ENCODE measurements around the gene KRT13. TPM values are rescaled to one million over a fixed set of nuclear protein-coding genes. Genes with fewer than 3 reads are reported as not detected.

KRT13 gene
- polyA plus RNA-seq, 1 donor (not counting 4 experiments of a cell fraction or from before 2014, with no cell fraction given): 24.0 TPM

DNA sequence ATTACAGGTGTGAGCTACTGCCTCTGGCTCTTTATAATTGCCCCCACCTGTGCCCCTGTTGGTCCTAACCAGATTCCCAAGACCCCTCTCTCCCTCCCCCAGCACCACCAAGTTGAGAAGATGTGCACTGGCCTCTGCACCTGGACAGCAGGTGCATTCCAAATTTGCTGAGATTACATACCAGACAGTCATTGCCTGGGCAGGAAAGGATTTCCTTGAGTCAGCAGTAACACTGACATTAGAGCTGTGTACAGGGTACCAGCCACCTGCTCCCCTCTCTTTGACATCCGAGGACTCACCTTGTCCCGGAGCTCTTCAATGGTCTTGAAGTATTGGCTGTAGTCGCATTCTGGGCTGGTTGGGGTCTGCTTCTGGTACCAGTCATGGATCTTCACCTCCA, 12.6 kb upstream of the KRT13 start:
- Histone ChIP-seq H3K4me2 (ENCODE audit: control insufficient read depth, extremely low read depth, insufficient read depth, low read depth, low read length) (peak overlapping the region; percentile 78), H3K79me2 (ENCODE audit: control insufficient read depth, insufficient read depth, low read length) (no peaks in the 10 kb centered on the region), H4K20me1 (ENCODE audit: control insufficient read depth, extremely low read depth, insufficient read depth, low read length) (no peaks in the 10 kb centered on the region), H3K9me1 (ENCODE audit: control insufficient read depth, extremely low read depth, insufficient read depth, low read length) (no peaks in the 10 kb centered on the region), H3K36me3 (ENCODE audit: control insufficient read depth in 2 of 2, extremely low read depth in 1 of 2, insufficient read depth in 2 of 2, low read length in 2 of 2) (peaks cover 0 to 13% of the 10 kb centered on the region in 2 experiments), H3K27me3 (ENCODE audit: control insufficient read depth, extremely low read depth, insufficient read depth, low read length) (peaks cover 4% of the 10 kb centered on the region), H3K4me3 (ENCODE audit: control insufficient read depth in 2 of 3, extremely low read depth in 1 of 3, insufficient read depth in 2 of 3, low read depth in 1 of 3, low read length in 3 of 3) (peak overlapping the region in 2 of 3 experiments; percentile 33 to 58), H3K9me3 (ENCODE audit: control insufficient read depth, low read depth, low read length) (no peaks in the 10 kb centered on the region), H2AFZ (ENCODE audit: control insufficient read depth, low read length) (no peak overlapping the region), H3K4me1 (ENCODE audit: control insufficient read depth, extremely low read depth, insufficient read depth, low read length) (peaks cover 80% of the 10 kb centered on the region), H3K9ac (ENCODE audit: control insufficient read depth, extremely low read depth, insufficient read depth, low read length) (no peak overlapping the region), H3K27ac (ENCODE audit: control insufficient read depth, insufficient read depth, low read length) (no peak overlapping the region)
- no peak for TF ChIP-seq EZH2 (IDR thresholded peaks at IDR 0.05; ENCODE audit: low read length)
- TF ChIP-seq, protein P1, sequence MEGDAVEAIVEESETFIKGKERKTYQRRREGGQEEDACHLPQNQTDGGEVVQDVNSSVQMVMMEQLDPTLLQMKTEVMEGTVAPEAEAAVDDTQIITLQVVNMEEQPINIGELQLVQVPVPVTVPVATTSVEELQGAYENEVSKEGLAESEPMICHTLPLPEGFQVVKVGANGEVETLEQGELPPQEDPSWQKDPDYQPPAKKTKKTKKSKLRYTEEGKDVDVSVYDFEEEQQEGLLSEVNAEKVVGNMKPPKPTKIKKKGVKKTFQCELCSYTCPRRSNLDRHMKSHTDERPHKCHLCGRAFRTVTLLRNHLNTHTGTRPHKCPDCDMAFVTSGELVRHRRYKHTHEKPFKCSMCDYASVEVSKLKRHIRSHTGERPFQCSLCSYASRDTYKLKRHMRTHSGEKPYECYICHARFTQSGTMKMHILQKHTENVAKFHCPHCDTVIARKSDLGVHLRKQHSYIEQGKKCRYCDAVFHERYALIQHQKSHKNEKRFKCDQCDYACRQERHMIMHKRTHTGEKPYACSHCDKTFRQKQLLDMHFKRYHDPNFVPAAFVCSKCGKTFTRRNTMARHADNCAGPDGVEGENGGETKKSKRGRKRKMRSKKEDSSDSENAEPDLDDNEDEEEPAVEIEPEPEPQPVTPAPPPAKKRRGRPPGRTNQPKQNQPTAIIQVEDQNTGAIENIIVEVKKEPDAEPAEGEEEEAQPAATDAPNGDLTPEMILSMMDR (optimal IDR thresholded peaks at IDR 0.05 in 1 of 3, IDR thresholded peaks at IDR 0.05 in 1 of 3, conservative IDR thresholded peaks at IDR 0.05 in 1 of 3; ENCODE audit: extremely low read depth in 1 of 3, insufficient read depth in 2 of 3, low read length in 3 of 3): no peak
- FAIRE-seq: peak; percentile 62
- dilution Hi-C loops (cut with MboI; ENCODE audit: extremely low pct_ligation_motif_present, low sequenced_read_pairs): no loop called here
- no peak for DNase-seq (ENCODE audit: low read depth, low spot score)

DNA sequence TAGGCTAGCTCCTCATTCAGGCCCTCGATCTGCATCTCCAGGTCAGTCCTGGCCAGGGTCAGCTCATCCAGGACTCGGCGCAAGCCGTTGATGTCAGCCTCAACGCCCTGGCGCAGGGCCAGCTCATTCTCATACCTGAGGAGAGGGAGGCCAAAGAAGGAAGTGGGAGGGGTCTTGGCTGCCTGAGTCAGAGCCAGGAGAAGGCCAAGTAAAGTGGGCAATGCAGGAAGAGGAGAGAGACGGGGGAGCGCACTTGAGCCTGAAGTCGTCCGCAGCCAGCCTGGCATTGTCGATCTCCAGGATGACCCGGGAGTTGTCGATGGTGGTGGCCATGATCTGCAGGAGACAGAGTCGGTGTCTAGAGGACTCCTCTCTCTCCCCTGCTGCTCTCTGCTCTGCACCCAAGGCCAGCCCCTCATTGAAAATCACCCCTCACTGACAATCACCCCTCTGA, 11.4 kb upstream of the KRT13 start:
- no peaks in the 10 kb centered on the region for H3K79me2 ChIP-seq (ENCODE audit: control insufficient read depth, insufficient read depth, low read length)
- peak overlapping the region; percentile 78 for H3K4me2 ChIP-seq (ENCODE audit: control insufficient read depth, extremely low read depth, insufficient read depth, low read depth, low read length)
- H3K36me3 ChIP-seq (ENCODE audit: control insufficient read depth in 2 of 2, extremely low read depth in 1 of 2, insufficient read depth in 2 of 2, low read length in 2 of 2): peaks cover 0 to 13% of the 10 kb centered on the region in 2 experiments
- H3K4me3 ChIP-seq (ENCODE audit: control insufficient read depth in 2 of 3, extremely low read depth in 1 of 3, insufficient read depth in 2 of 3, low read depth in 1 of 3, low read length in 3 of 3): peak overlapping the region; percentile 25 to 58 (median 33)
- no peak for TF ChIP-seq EZH2 (IDR thresholded peaks at IDR 0.05; ENCODE audit: low read length)
- TF ChIP-seq, protein P1 (optimal IDR thresholded peaks at IDR 0.05 in 1 of 3, IDR thresholded peaks at IDR 0.05 in 1 of 3, conservative IDR thresholded peaks at IDR 0.05 in 1 of 3; ENCODE audit: extremely low read depth in 1 of 3, insufficient read depth in 2 of 3, low read length in 3 of 3): no peak
- FAIRE-seq (no peak), DNase-seq (ENCODE audit: low read depth, low spot score) (no peak)
- no peaks in the 10 kb centered on the region for H3K9me3 ChIP-seq (ENCODE audit: control insufficient read depth, low read depth, low read length)
- no peak overlapping the region for H3K9ac ChIP-seq (ENCODE audit: control insufficient read depth, extremely low read depth, insufficient read depth, low read length)
- H2AFZ ChIP-seq (ENCODE audit: control insufficient read depth, low read length): no peak overlapping the region
- H3K4me1 ChIP-seq (ENCODE audit: control insufficient read depth, extremely low read depth, insufficient read depth, low read length): peaks cover 77% of the 10 kb centered on the region
- no peaks in the 10 kb centered on the region for H4K20me1 ChIP-seq (ENCODE audit: control insufficient read depth, extremely low read depth, insufficient read depth, low read length)
- peaks cover 4% of the 10 kb centered on the region for H3K27me3 ChIP-seq (ENCODE audit: control insufficient read depth, extremely low read depth, insufficient read depth, low read length)
- H3K9me1 ChIP-seq (ENCODE audit: control insufficient read depth, extremely low read depth, insufficient read depth, low read length): peaks cover 2% of the 10 kb centered on the region
- dilution Hi-C loops (cut with MboI; ENCODE audit: extremely low pct_ligation_motif_present, low sequenced_read_pairs): no loop called here
- H3K27ac ChIP-seq (ENCODE audit: control insufficient read depth, insufficient read depth, low read length): no peak overlapping the region
